GM12872 (cell line): ENCODE measurements around the gene SPATA6L.

Experiments used
- TF ChIP-seq, protein P1 (sequence below): IDR thresholded peaks from 3 replicates; pipeline ENCODE4 v1.5.1; 2011; ENCODE audit warnings: low read depth, mild to moderate bottlenecking, low read length, moderate library complexity; ENCODE audit not compliant: insufficient read depth

The SPATA6L gene

DNA sequence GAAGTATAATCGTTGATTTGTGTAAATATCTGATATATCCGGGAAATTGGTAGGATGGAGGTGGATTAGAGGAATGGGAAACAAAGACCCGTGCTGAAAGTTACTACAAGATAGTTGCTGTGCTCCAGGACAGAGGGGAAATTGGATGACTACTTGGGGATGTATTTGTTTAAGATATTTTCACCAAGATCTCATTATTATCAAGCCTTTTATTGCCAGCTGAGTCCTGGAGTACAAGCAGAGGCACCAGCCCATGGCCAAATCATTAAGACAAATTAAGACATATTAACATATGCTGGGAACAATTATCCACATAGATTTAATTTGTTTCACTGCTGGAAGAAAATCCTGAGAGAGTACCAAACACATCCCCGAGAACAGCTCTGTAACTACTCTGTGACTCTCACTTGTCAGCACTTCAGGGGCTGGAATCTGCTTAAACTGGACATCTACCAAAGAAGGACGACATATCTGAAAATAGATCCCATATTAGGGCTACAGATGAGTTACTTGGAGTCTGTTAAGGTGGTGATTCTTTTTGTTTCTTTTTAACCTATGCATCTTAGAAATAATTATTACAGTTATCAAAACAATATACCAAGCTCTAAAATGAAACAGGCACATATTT, 107.8 kb downstream of the SPATA6L start:
- TF ChIP-seq, protein P1, sequence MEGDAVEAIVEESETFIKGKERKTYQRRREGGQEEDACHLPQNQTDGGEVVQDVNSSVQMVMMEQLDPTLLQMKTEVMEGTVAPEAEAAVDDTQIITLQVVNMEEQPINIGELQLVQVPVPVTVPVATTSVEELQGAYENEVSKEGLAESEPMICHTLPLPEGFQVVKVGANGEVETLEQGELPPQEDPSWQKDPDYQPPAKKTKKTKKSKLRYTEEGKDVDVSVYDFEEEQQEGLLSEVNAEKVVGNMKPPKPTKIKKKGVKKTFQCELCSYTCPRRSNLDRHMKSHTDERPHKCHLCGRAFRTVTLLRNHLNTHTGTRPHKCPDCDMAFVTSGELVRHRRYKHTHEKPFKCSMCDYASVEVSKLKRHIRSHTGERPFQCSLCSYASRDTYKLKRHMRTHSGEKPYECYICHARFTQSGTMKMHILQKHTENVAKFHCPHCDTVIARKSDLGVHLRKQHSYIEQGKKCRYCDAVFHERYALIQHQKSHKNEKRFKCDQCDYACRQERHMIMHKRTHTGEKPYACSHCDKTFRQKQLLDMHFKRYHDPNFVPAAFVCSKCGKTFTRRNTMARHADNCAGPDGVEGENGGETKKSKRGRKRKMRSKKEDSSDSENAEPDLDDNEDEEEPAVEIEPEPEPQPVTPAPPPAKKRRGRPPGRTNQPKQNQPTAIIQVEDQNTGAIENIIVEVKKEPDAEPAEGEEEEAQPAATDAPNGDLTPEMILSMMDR = no peak

DNA sequence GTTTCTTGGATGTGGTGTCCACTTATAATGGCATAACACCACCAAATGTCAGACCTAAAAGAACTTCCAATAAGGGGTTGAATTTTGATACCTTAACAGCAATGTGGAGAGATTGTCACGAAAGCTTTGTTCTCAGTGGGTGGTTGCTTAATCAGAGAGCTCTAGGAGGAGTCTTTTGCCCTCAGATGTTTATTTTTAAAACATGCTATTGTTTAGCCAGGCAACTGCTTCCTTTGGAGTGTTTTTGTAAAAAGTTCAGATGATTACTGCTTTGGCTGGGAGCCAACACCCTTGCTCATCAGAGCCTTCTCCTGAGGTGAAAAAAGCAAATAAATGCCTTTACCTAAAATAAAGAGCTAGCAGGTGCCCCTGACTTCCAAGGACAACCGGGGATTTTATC, 111.0 kb downstream of the SPATA6L start:
- TF ChIP-seq, protein P1 = no peak

DNA sequence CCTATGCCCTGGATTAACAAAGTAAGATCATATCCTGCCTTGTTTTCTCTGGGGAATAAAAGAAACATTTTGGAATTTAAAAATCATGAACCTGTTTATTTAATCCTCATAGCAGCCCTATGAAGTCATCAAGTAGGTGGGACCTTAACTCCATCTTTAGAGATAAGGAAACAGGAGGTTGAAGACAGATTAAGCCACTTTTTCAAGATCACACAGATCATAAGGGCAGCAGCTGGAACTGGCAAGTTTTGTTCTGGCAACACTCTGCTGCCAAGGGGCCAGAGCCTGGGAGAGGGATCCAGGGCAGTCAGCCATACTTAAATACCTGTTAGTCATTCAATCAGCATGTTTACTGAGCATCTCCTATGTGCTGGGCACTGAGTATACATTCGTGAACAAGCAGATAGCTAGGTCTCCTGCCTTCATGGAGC, 112.3 kb downstream of the SPATA6L start:
- TF ChIP-seq, protein P1 = no peak

DNA sequence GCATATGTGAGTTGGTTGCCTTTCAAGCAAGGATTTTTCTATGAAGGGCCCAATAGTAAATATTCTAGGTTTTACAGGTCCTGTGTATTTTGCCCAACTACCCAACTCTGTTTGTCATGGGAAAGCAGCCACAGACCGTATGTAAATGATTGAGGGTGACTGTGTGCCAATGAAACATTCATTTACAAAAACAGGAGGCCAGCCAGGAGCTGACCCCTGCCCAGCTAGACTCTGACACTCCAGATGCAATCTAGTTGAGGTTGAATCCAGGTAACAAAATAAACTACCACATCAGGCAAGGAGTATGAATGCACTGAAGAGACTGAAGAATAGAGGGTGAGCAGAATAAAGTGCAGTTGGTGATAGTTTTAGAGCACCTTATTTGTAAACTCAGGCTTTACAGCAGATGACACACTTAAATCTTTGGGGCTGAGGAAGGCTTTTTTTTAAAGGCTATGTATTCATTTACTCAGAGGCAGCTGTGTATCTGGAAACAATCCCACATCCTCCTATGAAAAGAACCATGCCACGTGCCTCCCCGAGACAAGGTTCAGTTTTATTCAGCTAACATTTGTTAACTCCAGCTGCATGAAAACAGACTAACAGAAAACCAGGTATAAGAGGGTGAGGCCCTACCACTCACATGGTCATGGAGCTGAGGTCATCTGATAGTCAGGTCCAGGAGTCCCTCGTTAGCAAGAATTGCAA, 115.3 kb downstream of the SPATA6L start:
- TF ChIP-seq, protein P1 = no peak

DNA sequence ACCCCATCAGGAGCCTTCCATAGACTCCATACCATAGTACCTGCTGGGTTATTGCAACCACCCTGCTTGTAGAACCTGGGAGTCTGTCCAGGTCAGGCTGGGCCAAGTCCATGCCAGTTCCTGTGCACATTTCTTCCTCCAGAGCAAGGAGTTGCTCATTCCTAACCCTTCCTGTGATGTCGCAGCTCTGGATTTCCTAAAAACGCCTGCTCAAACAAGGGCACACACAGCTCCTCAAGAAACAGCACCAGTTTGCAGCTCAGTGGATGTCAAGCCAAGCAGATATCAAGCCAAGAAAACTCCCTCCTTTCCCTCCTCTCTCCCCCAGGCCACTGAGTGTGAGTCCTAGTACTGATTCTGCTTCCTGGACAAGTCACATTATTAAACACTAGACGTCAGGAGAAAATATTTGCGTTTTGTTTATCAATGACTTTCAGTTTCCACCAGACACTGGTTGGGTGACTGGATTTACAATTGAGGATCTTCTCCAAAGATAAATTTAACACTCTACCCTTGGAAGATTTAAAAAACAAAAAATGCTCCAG, 116.5 kb downstream of the SPATA6L start:
- TF ChIP-seq, protein P1 = no peak

DNA sequence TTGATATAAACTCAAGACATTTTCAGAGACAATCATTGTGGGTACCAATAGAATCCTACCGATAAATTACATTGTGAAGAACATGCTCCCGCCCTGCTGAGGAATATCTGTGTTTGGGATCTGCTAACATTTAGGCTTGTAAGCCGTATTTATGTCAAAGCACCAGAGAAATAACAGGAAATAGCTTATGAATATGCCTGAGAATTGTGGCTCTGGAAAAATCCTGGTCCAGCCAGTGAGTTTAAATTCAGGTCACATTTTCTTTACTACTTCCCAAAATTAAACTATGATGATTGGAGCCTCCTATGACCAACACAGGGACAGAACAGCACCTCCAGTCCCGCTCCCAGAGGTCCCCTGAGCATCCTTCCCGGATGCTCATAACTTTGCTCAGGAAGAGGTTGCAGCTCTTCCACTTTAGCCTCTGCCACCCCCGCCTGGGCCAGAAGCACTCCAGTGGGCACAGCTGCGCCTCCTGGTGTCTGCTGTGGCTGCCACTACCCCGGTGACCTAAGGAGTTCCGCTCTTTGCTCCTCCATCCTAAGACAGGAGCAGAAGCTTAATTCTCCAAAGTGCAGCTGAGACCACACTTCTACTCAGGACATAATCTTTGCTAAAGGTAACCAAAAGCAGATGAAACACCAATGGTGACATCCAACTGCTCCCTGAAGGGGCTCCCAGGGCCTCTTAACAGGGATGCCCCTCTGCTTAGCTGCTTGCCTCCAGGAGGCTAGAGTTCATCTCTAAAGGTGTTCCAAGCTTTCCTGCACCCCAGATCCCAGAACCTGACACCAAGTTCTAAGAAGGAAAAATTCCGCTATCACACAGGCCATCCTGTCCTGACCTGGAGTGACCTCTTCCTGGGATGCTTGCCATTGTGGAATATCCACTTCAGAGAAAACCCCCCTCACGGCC, 117.2 kb downstream of the SPATA6L start:
- TF ChIP-seq, protein P1 = peak; percentile 74
